GM10847 (cell line): ENCODE results near the gene ZMIZ1.

Experiments used
- POLR2A ChIP-seq: IDR thresholded peaks from 2 replicates; pipeline ENCODE4 v1.6.1; 2011; ENCODE audit not compliant: insufficient read length; ENCODE audit errors: extremely low read depth

The ZMIZ1 gene

DNA sequence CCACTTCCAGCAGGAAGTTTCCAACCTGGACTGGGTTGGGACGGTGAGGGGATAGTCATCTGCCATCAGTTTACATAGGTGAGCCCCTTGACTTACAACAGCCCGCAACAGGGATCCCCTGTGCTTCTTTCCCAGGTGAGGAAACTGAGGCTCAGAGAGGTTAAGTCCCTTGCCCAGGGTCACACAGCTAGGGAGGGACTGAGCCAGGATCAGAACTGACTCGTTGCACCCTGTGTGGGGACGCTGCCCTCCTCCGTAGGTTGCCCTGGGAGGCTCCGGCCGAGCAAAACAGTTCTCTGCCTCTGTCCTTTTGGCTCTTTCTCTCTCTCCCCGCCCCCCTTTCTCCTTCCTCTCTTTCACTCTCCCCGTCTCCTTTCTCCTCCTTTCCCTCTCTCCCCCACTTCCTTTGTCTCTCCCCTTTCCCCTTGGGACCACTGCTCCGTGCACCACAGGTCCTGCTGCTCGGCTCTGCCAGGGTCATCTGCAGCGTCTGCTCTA, 161.1 kb downstream of the ZMIZ1 start:
- TF ChIP-seq POLR2A: no peak

DNA sequence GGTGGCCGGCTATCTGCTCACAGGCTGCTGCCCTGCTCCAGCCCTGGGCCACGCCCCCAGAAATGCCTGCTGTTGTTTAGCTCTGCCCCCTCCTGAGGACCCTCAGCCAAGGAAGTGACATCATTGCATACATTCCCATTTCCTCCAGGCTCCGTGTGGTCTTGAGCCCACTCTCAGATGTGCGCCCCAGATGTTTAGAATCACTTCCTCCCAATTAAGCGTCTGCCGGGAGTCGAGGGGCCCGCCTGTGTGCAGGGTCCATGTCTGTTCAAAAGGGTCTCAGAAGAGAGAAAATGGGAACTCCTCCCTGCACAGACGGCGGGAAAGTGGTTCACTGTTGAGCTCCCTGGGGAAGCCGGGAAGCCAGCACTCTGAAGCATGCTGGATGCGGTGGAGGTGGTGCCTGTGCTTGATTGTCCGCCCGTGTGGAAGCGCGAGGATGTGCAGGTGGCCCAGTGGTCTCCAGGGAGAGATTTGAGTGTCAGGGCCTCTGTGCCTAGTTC, 161.6 kb downstream of the ZMIZ1 start:
- TF ChIP-seq POLR2A: no peak

DNA sequence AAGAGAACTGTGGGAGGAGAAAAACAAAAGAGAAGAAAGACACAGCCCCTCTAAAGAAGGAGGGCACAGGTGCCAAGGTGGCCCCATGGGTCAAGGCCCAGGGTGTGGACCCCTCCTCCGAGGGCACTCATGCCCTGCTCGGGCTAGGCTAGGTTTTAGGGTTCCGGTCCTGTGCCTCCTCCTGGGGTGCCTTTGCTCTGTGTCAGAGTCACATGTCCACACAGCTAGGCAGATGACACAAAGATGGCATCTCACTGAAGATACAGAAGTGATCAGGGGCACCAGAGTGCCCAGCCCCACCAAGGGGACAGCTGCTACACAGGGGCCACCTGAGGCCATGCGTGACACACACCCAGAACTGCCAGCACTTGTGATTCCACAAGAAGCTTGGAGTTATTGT, 162.1 kb downstream of the ZMIZ1 start:
- TF ChIP-seq POLR2A: no peak

DNA sequence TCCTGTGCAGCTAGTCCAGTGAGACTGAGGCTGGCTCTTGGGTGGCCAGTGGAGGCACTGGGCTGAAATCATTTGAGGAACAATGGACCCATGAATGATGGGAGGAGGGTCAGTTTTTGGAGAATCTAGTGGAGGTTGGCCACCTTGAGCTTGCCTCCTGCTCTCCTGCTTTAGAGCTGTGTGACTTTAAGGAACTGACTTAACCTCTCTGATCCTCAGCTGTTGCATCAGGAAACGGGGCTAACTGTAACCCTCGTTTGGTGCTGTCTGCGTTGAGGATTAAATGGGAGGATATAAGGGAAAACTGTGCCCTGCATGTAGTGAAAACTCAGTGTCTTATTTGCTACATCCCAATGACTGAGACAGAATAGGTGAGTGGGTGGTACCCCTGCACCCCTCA, 163.1 kb downstream of the ZMIZ1 start:
- TF ChIP-seq POLR2A: no peak

DNA sequence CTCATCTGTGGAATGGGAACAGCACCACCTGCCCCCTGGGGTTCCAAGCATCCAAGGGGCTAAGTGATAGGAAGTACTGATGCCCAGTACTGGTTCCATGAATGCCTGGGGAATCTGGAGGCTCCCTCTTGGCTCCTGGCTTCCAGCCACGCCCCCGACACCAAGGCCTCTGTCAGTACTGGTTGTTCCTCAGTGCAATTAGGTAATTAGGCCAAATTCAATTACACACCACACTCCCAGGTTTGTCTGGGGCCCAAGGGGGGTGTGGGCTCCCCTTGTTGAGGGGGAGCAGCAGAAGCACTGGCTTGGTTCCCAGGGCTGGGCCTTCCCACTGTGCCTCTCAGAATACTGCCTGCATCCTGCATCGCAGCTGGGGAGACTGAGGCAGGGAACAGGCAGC, 164.1 kb downstream of the ZMIZ1 start:
- TF ChIP-seq POLR2A: no peak

DNA sequence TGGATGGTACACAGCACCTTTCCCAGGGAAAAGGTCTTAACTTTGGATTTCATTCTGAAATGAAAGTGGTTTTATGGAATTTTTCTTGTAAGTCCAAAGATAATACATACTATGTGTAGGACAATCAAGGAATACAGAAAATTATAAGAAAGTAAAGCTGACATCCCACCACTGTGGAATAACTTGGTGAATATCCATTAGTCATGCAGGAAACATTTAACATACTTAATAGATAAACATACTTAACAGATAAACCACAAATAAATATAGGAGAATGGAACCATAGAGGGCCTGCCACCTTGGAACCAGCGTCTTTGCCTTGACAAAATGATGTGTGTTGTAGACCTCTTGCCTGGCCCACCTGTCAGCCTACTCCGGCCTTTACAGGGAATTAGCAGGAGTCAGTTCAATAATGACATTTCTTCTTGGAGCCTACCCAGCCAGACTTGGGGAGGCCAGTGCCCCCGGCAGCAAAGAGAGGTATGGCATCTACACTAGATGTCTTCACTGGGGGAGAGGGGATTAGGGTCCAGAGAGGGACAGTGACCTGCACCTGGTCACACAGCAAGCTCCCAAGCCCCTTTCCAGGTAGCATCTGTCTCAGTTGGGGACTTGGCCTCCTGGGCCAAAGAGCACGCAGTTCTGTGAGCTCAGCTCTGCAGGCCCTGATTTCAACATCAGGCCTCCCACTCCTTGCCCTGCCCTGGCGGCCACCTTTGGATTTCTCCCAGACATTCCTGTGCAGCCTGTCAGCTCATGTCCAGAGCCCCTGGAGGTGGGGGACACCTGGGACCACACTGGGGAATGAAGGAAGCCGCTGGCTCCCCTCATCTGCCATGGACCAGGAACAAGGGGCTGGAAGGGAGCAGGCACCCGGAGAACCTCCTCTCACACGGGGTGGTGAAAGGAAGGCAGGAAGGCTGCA, 165.9 kb downstream of the ZMIZ1 start:
- no peak for TF ChIP-seq POLR2A

DNA sequence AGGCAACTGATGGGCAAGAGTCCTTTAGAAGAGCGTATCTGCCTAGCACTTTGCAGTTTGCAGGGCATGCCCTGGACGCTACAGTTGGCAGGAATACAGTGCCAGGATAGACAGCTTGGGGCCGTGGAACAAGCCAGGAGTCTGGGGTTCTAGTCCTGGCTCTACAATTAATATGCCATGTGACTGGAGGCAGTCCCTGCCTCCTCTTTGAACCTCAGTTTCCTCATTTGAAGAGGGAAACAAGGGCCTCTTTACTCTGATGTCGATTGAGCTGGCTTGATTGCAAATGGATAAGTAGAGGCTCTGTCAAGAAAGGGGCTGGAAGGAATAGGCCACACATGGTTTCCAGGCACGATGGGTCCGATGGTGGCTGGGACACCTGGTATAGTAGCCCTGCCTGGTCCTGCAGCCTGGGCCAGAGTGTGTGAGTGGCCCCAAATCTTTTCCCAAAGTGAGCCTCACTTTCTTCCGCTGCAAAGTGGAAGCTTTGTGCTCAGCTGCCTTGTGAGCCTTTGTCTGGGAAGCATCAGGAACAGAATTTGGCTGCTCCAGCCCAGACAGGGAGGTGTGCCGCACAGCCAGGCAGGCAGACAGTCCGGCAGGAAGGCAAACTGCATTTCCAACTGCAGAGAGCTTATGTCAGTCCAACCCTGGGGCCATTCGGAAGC, 167.1 kb downstream of the ZMIZ1 start:
- TF ChIP-seq POLR2A: no peak

DNA sequence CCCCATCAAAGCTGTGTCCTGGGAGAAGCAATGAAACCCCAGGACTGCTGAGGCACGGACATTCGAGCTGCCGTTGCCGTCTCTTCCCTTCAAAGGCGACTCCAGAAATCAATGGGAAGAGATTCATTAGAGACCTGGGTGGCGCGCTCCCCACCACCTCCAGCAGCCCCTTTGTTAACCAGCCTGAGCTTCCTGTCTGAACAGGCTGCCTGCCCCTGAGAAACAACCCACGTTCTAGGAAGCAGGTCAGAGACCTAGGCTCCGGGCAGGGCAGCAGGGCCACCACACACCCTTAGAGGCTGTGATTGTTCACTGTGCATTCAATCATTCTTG, 167.6 kb downstream of the ZMIZ1 start:
- no peak for TF ChIP-seq POLR2A

DNA sequence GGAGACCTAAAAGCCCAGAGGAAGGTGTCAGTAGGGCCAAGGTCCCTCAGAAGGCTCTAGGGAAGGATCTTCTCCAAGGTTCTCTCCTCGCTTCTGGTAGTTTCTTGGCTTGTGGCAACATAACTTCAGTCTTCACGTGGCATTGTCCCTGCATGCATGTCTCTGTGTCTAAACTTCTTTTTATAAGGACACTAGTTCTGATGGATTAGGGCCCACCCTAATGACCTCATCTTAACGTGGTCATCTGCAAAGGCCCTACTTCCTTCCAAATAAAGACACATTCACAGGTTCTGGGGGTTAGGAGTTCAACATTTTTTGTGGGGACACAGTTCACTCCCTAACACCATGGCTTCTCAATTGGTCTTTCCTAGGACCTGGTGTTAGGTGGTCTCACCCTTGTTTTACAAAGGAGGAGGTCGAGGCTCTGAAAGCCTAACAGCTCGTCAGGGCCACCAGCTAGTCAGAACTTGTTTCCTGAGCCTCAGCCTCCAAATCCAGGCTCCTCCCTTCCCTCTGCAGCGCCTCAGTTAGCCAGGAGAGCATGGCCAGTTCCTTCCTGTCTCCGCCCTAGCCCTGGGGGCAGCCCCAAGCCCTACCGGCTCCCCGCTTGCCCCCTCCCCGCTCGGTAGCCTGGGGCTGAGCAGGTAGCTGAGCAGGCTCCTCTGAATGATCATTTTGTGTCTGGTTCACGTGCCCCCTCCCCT, 168.8 kb downstream of the ZMIZ1 start:
- TF ChIP-seq POLR2A: no peak

DNA sequence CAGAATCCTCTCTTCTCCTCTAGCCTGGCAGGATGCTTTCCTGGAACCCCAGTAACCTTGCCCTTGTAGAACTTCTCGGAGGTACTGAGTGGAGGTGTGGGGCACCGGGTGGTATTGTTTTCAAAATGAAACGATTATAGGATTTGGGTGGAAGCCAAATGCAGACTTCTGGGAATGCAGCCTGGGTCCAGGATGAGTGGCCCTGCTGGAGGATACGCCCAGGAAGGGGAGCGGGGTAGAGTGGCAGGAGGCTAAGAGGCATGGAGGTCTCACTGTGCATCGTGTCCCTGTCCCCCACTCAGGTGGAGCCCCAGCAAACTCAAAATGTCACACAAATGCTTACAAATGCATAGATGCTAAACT, 169.4 kb downstream of the ZMIZ1 start:
- no peak for TF ChIP-seq POLR2A

DNA sequence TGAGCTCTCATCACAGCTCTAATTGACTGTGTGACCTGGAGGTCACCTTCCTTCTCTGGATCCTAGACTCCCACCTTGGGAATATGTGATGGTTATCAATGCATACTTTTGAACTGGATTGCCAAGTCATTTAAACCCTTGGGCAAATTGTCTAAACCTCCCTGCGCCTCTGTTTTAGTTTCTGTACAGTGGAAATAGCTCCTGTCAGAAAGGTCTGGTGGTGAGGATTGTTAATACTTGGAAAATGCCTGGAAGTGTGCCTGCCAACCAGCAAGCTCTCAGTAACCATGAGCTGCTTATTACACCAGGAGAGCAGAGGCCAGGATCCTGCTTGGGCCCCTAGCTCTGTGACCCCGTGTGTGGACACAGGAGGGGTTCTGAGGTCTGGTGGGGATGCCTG, 169.8 kb downstream of the ZMIZ1 start:
- TF ChIP-seq POLR2A: no peak

DNA sequence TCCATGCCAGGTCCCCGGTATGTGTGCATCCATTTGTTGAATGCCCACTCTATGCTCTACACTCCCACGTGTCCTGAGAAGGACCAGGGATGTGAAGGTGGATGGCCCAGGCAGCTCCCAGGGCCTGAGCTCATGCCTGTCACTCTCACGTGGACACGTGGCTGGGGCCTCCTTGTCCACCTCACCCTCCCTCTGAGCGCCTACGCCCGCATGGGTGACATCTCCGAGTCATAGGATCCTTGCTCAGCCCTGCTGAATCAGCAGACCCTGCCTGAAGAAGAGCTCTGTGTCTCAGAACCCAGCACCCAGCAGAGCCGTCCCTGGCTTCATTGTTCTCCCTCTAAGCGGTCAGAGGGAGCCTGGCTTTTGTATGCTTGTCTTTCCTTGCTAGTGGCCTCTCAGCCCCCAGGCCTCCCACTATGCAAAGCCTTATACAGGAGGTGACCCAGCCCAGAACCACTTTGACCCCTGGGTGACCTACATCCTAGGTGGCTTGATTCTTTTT, 170.6 kb downstream of the ZMIZ1 start:
- no peak for TF ChIP-seq POLR2A

DNA sequence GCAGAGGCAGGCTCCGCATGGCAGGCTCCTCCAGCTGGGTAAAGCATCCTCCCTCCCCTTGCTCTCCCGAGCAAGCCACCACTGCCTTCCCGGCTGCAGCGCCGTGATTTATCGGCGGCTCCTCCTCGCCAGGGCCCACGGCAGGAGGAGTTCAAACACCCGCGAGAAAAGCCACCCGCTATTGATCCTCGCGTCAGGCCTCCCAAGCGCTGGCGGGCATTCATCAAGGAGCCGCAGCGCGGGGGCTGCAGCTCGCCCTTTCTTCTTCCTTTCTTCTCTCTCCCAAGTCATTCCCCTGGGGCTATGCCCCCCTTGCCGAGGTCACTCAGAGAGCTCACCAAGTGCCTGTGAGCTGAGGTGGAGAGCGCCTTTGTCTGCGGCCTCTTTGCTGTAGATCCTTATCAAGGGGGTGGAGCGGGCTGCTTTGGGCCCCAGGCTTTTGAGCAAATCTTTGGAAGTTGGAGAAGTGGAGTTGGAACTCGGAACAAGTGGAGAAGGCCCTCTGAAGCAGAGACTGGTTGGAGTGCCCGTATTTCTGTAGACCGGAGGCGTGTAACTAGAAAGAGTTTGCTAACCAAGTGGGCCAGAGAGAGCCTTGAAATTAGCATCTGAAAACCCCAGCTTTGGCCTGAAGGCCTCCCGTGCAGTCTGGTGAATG, 171.3 kb downstream of the ZMIZ1 start:
- TF ChIP-seq POLR2A: no peak

DNA sequence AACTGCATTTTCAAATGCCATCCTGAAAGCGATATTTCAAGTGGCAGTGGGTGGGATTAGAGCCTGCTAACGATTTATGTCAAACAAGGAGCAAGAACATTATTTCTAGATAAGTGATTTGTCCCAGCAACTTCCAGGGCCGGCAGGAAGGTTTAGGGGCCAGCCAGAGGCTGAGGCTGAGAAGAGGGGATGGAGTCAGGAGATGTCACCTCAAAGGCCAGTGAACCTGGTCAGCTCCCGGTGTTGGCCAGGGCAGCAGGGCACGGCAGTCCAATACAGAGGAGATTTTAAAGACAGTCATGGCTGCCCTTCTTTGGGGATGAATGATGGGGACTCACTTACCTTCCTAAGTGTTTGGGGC, 172.8 kb downstream of the ZMIZ1 start:
- TF ChIP-seq POLR2A: no peak

DNA sequence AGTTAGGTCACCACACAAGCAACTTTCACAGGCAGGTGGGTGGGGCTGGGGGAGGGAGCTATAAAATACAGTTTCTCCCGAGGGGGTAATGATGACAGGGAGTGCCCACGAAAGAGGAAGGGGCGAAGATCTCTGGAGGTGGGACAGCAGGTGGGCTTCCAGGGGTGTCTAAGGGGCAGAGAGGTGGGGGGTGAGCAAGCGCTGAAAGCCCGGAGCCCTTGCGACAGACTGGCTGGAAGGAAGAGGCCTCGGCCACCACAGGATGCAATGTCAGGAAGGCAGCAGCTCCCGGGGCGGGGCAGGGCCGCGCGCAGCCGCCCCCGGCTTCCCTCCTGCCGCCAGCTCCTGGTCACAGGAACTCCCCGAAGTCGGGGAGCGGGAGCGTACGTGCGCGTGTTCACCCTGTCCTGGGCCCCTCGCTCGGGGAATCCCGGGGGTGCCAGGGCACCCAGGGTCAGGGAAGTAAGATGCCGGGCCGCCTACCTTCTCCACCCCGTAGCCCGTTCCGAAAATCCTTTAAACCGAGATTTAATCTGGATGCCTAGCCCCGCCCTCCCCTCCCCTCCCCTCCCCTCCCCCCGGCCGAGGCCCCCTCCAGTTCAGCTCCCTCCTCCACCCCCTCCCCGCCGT, 173.3 kb downstream of the ZMIZ1 start:
- TF ChIP-seq POLR2A: no peak
